Forelimb muscle (tissue), 1 donor: ENCODE measurements around the gene HOTAIR. TPM values are rescaled to one million over a fixed set of nuclear protein-coding genes. Genes with fewer than 3 reads are reported as not detected.

ENCODE experiments used
- DNase-seq: peaks from one replicate; pipeline ENCODE4 v3.0.0-alpha.2; 2013; ENCODE audit warnings: low read depth
- polyA plus RNA-seq: library from polyadenylated mRNA; unstranded; fragments of 120-200 nt; gene quantifications from one replicate; pipeline ENCODE4 v1.2.1, GENCODE V29; 2013; ENCODE audit not compliant: insufficient read length

HOTAIR gene
- polyA plus RNA-seq, 1 donor: not detected

GRCh38 chr12:53928054-53928835 lies 46.5 kb downstream of the HOTAIR start:
- no peak for DNase-seq

- DNase-seq: no peak
These were observed 47.3 kb downstream of the HOTAIR start for GRCh38 chr12:53927220-53928029.

GRCh38 chr12:53924521-53925405 lies 50.0 kb downstream of the HOTAIR start:
- DNase-seq: no peak

GRCh38 chr12:53916788-53917655 lies 57.7 kb downstream of the HOTAIR start:
- no peak for DNase-seq

Other genes with a start within 250 kb of the HOTAIR start
- 80.8 TPM for gene CALCOCO1, start 247.5 kb downstream of the HOTAIR start, polyA plus RNA-seq
- gene CISTR, start 223.0 kb downstream of the HOTAIR start, polyA plus RNA-seq: not detected
- gene HOXC13, start 36.1 kb downstream of the HOTAIR start, polyA plus RNA-seq: not detected
- gene HOXC12, start 20.1 kb downstream of the HOTAIR start, polyA plus RNA-seq: not detected
- gene HOXC11, start 1.8 kb downstream of the HOTAIR start, polyA plus RNA-seq: not detected
- 0.09 TPM for gene HOXC10, start 10.2 kb upstream of the HOTAIR start, polyA plus RNA-seq
- 0.52 TPM for gene HOXC9, start 25.2 kb upstream of the HOTAIR start, polyA plus RNA-seq
- 0.24 TPM for gene HOXC8, start 34.0 kb upstream of the HOTAIR start, polyA plus RNA-seq
- 4.7 TPM for gene HOXC6, start 53.5 kb upstream of the HOTAIR start, polyA plus RNA-seq
- gene HOXC5, start 58.1 kb upstream of the HOTAIR start, polyA plus RNA-seq: 0.52 TPM
- 9.1 TPM for gene HOXC4, start 78.9 kb upstream of the HOTAIR start, polyA plus RNA-seq
- gene SMUG1, start 214.0 kb upstream of the HOTAIR start, polyA plus RNA-seq: 22.6 TPM